GM12878 (cell line): ENCODE data around the gene GAP43. TPM values are rescaled to one million over a fixed set of nuclear protein-coding genes. Genes with fewer than 3 reads are reported as not detected.

ENCODE experiments used
- ATAC-seq: fragments of 200-7000 bp; cut with Tn5 transposase; 3 replicates; pipeline ENCODE4 v1.9.1; 2020; ENCODE audit warnings: mild to moderate bottlenecking, moderate library complexity
- BruUV-seq: library from RNA; stranded (reverse); fragments of 400-500 nt; replicated peaks from 2 replicates; lab custom pipeline; 2021; lab: Mats Ljungman, UMichigan
- CTCF ChIA-PET: fragments of 300-600 bp; sonication (Branson Sonifier 250); formaldehyde crosslinking; extraction: SDS; loops from one replicate; lab custom pipeline; 2021; ENCODE audit warnings: inconsistent platforms; lab: Yijun Ruan, JAX
- POLR2A ChIA-PET: fragments of 350-600 bp; formaldehyde crosslinking; extraction: SDS; loops from one replicate; lab custom pipeline; 2021; ENCODE audit warnings: inconsistent platforms; lab: Charles Lee
- RAD21 ChIA-PET: fragments of 300-600 bp; sonication (Branson Sonifier 250); formaldehyde crosslinking; loops from one replicate; lab custom pipeline; 2023; ENCODE audit warnings: antibody characterized with exemption; ENCODE audit not compliant: unreplicated experiment; lab: Charles Lee
- SMC1A ChIA-PET: fragments of 300-600 bp; sonication (Branson Sonifier 250); formaldehyde crosslinking; loops from one replicate; lab custom pipeline; 2023; ENCODE audit not compliant: unreplicated experiment, uncharacterized antibody; lab: Charles Lee
- DNase-seq: peaks from one replicate; pipeline ENCODE4 v3.0.0-alpha.2; 2011; ENCODE audit warnings: low read depth, low spot score
- FAIRE-seq: peaks from 3 replicates; lab custom pipeline; 2011; peaks lifted over from hg19 to GRCh38; lab: Jason Lieb, UNC
- H2AFZ ChIP-seq: 2 replicates; pipeline ENCODE4 v1.6.0; 2011; ENCODE audit warnings: low read depth, low read length, control low read depth; ENCODE audit not compliant: control insufficient read depth
- H3K27ac ChIP-seq: 2 replicates; pipeline ENCODE4 v1.5.1; 2011; ENCODE audit warnings: control low read depth; ENCODE audit not compliant: control insufficient read depth, insufficient read depth
- H3K27me3 ChIP-seq, 2 experiments: replicated peaks in 1 of 2; 2 replicates each; pipeline versions ENCODE4 v1.6.0 to v1.6.1; 2011; ENCODE audit warnings: low read length in 1 of 2; ENCODE audit not compliant: control insufficient read depth in 2 of 2, insufficient read depth in 2 of 2
- H3K36me3 ChIP-seq, 2 experiments: 2 replicates each; pipeline ENCODE4 v1.5.1; 2011; ENCODE audit warnings: low read length in 1 of 2; ENCODE audit not compliant: control insufficient read depth in 2 of 2, insufficient read depth in 2 of 2
- H3K4me1 ChIP-seq: 2 replicates; pipeline ENCODE4 v1.6.1; 2011; ENCODE audit warnings: mild to moderate bottlenecking, low read length, moderate library complexity, mixed read lengths; ENCODE audit not compliant: control insufficient read depth, insufficient read depth
- H3K4me2 ChIP-seq: 2 replicates; pipeline ENCODE4 v1.6.0; 2011; ENCODE audit warnings: control low read depth; ENCODE audit not compliant: control insufficient read depth, insufficient read depth
- H3K4me3 ChIP-seq: fragments of 200-600 bp; sonication (generic); 2 replicates; pipeline ENCODE4 v1.5.1; 2016
- H3K79me2 ChIP-seq: 2 replicates; pipeline ENCODE4 v1.6.0; 2011; ENCODE audit warnings: low read length; ENCODE audit not compliant: control insufficient read depth, insufficient read depth
- H3K9ac ChIP-seq: 2 replicates; pipeline ENCODE4 v1.8.0; 2011; ENCODE audit warnings: low read length, control low read depth, mixed read lengths; ENCODE audit not compliant: control insufficient read depth, insufficient read depth
- H3K9me3 ChIP-seq: replicated peaks from 3 replicates; pipeline ENCODE4 v1.5.1; 2011; ENCODE audit warnings: mild to moderate bottlenecking, low read length; ENCODE audit not compliant: control insufficient read depth, insufficient read depth
- H4K20me1 ChIP-seq: 2 replicates; pipeline ENCODE4 v1.6.0; 2011; ENCODE audit not compliant: control insufficient read depth, insufficient read depth
- BACH1 ChIP-seq: fragments of 450-650 bp; IDR thresholded peaks from 2 replicates; pipeline ENCODE4 v1.6.1; 2017; ENCODE audit warnings: mild to moderate bottlenecking, borderline replicate concordance
- BHLHE40 ChIP-seq, 2 experiments: fragments of 450-650 bp in 1 of 2; IDR thresholded peaks; 2 replicates each; pipeline ENCODE4 v1.6.1; 2011 to 2017; ENCODE audit warnings: low read depth in 2 of 2, borderline replicate concordance in 1 of 2, improper control_type of control experiment in 1 of 2, low read length in 1 of 2, mild to moderate bottlenecking in 1 of 2
- BMI1 ChIP-seq: fragments of 450-650 bp; IDR thresholded peaks from 2 replicates; pipeline ENCODE4 v1.6.1; 2016; ENCODE audit warnings: mild to moderate bottlenecking, moderate library complexity, borderline replicate concordance
- CHD2 ChIP-seq: IDR thresholded peaks from 2 replicates; pipeline ENCODE4 v1.6.1; 2011; ENCODE audit warnings: low read depth, low read length, improper control_type of control experiment, borderline replicate concordance
- FOS ChIP-seq: IDR thresholded peaks from 3 replicates; pipeline ENCODE4 v1.6.1; 2011; ENCODE audit warnings: borderline replicate concordance; ENCODE audit not compliant: insufficient read length; ENCODE audit errors: extremely low read depth
- MTA2 ChIP-seq: fragments of 450-650 bp; IDR thresholded peaks from 2 replicates; pipeline ENCODE4 v1.6.1; 2016; ENCODE audit warnings: low read depth, mild to moderate bottlenecking, moderate library complexity
- MYB ChIP-seq: fragments of 150-350 bp; IDR thresholded peaks from 2 replicates; pipeline ENCODE4 v1.6.1; 2014; ENCODE audit warnings: mild to moderate bottlenecking, low read depth, low read length, borderline replicate concordance
- NBN ChIP-seq: fragments of 450-650 bp; IDR thresholded peaks from 2 replicates; pipeline ENCODE4 v1.6.1; 2016
- SIN3A ChIP-seq: IDR thresholded peaks from 2 replicates; pipeline ENCODE4 v1.6.1; 2012; ENCODE audit warnings: low read depth, low read length, improper control_type of control experiment
- SIX5 ChIP-seq: IDR thresholded peaks from 2 replicates; pipeline ENCODE4 v1.6.1; 2011; ENCODE audit warnings: mild to moderate bottlenecking, low read depth, low read length, moderate library complexity; ENCODE audit not compliant: severe bottlenecking
- SUZ12 ChIP-seq: fragments of 200-600 bp; sonication (generic); IDR thresholded peaks from one replicate; pipeline ENCODE4 v1.6.1; 2018; ENCODE audit warnings: antibody characterized with exemption, mild to moderate bottlenecking; ENCODE audit not compliant: unreplicated experiment
- TCF12 ChIP-seq: IDR thresholded peaks from 2 replicates; pipeline ENCODE4 v1.6.1; 2011; ENCODE audit warnings: low read depth, mild to moderate bottlenecking, low read length
- WGBS: methylation state at CpG from one replicate; pipeline ENCODE4 v1.1.6; 2016; ENCODE audit warnings: low lambda C conversion rate; ENCODE audit not compliant: insufficient replicate concordance, insufficient coverage; ENCODE audit errors: missing lambda C conversion rate; 5-methylcytosine and 5-hydroxymethylcytosine counted together
- in situ Hi-C: fragments of 300-500 bp; cut with MboI; formaldehyde crosslinking; loops from 9 replicates; pipeline ENCODE4 v1.14.3; 2018; ENCODE audit warnings: mixed read lengths
- intact Hi-C: fragments of 100-400 bp; cut with micrococcal nuclease; formaldehyde crosslinking; loops from one replicate; pipeline ENCODE4 v1.14.2; 2022; ENCODE audit not compliant: unreplicated experiment
- polyA plus RNA-seq, 11 experiments: library from polyadenylated mRNA; depleted of rRNA in 4 of 11; unstranded in 6 of 11; stranded (reverse) in 5 of 11; fragments of >200 nt; fragmentation: Nextera tagmentation in 4 of 11; fragmentation: Illumina TruSeq in 1 of 11; extraction: Ambion mirVana in 4 of 11; extraction: Trizol in 1 of 11; gene quantifications; 1 replicate in 1 of 11; 2 replicates in 10 of 11; pipeline versions ENCODE4 v1.2.1 to v1.2.3, GENCODE V29; 2011 to 2016; ENCODE audit warnings: inconsistent platforms in 2 of 11, missing spikeins in 2 of 11, low read depth in 1 of 11
- total RNA-seq, 4 experiments: library from RNA; depleted of rRNA in 3 of 4; stranded (reverse); fragments of >200 nt in 3 of 4; fragmentation: Illumina TruSeq in 1 of 4; extraction: Trizol in 1 of 4; gene quantifications; 2 replicates each; pipeline versions ENCODE4 v1.2.1 to v1.2.3, GENCODE V29; 2013 to 2021
- TF ChIP-seq, protein P1 (sequence below): fragments of 450-650 bp; IDR thresholded peaks from 2 replicates; pipeline ENCODE4 v1.6.1; 2017; ENCODE audit warnings: low read depth, mild to moderate bottlenecking, moderate library complexity
- TF ChIP-seq, protein P2 (sequence below): fragments of 150-350 bp; IDR thresholded peaks from 2 replicates; pipeline ENCODE4 v1.6.1; 2014; ENCODE audit warnings: mild to moderate bottlenecking, low read depth, low read length

GAP43 gene
- total and polyA plus RNA-seq, 10 of the 15 experiments (the other 5 are each of a cell fraction or from before 2014, with no cell fraction given) = 0.06 to 0.16 TPM; not detected in 8

DNA sequence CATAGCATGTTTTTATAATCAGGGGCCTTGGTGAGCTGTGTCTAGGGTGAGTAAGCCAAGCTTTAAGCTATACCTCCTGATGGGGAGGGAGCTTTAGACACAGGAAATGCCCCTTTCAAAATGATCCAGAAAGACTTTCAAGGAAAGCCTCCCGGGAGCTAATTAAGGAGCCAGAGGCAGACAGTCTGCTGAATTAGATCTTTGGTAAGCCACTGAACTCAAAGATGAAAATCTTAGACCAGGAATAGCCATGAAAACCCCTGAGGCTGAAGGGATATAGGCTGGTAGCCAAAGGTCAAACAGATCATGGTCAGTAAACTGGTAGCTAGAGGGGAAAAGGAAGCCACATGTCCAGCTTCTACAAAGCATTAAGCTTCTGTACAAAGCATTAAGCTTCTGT is 42.7 kb upstream of the GAP43 start:
- no peak for TF ChIP-seq BMI1
- TF ChIP-seq MTA2 = no peak
- TF ChIP-seq CHD2 = no peak
- no peak for TF ChIP-seq BHLHE40 (IDR thresholded peaks at IDR 0.05; ENCODE audit: borderline replicate concordance in 1 of 2, low read depth in 2 of 2, low read length in 1 of 2)
- TF ChIP-seq, protein P1, sequence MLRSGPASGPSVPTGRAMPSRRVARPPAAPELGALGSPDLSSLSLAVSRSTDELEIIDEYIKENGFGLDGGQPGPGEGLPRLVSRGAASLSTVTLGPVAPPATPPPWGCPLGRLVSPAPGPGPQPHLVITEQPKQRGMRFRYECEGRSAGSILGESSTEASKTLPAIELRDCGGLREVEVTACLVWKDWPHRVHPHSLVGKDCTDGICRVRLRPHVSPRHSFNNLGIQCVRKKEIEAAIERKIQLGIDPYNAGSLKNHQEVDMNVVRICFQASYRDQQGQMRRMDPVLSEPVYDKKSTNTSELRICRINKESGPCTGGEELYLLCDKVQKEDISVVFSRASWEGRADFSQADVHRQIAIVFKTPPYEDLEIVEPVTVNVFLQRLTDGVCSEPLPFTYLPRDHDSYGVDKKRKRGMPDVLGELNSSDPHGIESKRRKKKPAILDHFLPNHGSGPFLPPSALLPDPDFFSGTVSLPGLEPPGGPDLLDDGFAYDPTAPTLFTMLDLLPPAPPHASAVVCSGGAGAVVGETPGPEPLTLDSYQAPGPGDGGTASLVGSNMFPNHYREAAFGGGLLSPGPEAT = no peak
- no peak for TF ChIP-seq SUZ12
- no peak for TF ChIP-seq TCF12
- TF ChIP-seq SIN3A = no peak
- TF ChIP-seq FOS = no peak
- no peak for TF ChIP-seq SIX5
- no peak for TF ChIP-seq BACH1
- no peak for TF ChIP-seq NBN
- TF ChIP-seq MYB = no peak
- TF ChIP-seq, protein P2, sequence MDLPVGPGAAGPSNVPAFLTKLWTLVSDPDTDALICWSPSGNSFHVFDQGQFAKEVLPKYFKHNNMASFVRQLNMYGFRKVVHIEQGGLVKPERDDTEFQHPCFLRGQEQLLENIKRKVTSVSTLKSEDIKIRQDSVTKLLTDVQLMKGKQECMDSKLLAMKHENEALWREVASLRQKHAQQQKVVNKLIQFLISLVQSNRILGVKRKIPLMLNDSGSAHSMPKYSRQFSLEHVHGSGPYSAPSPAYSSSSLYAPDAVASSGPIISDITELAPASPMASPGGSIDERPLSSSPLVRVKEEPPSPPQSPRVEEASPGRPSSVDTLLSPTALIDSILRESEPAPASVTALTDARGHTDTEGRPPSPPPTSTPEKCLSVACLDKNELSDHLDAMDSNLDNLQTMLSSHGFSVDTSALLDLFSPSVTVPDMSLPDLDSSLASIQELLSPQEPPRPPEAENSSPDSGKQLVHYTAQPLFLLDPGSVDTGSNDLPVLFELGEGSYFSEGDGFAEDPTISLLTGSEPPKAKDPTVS = no peak
- CTCF ChIA-PET = no interaction called here
- Histone ChIP-seq H3K9me3 (no peaks in the 10 kb centered on the region), H4K20me1 (no peaks in the 10 kb centered on the region), H3K9ac (no peak overlapping the region), H2AFZ (no peak overlapping the region), H3K4me1 (no peaks in the 10 kb centered on the region), H3K79me2 (no peaks in the 10 kb centered on the region), H3K36me3 (no peaks in the 10 kb centered on the region), H3K27me3 (peaks cover 0 to 1% of the 10 kb centered on the region in 2 experiments; a peak in 1 of 4 replicates), H3K4me2 (no peak overlapping the region), H3K4me3 (no peak overlapping the region), H3K27ac (no peak overlapping the region)
- no peak for DNase-seq
- POLR2A ChIA-PET = no interaction called here
- BruUV-seq = no TSS peak
- WGBS = 0% methylated on average over 1 of the region's 1 CpG
- RAD21 ChIA-PET = no interaction called here
- intact Hi-C loops = no loop called here
- no peak for FAIRE-seq
- SMC1A ChIA-PET = no interaction called here
- no peak for ATAC-seq
- in situ Hi-C loops = no loop called here
